GM12872 (cell line): ENCODE results near the gene TUBB2A.

Experiments
- TF ChIP-seq, protein P1 (sequence below): IDR thresholded peaks from 3 replicates; pipeline ENCODE4 v1.5.1; 2011; ENCODE audit warnings: low read depth, mild to moderate bottlenecking, low read length, moderate library complexity; ENCODE audit not compliant: insufficient read depth

TUBB2A gene

DNA sequence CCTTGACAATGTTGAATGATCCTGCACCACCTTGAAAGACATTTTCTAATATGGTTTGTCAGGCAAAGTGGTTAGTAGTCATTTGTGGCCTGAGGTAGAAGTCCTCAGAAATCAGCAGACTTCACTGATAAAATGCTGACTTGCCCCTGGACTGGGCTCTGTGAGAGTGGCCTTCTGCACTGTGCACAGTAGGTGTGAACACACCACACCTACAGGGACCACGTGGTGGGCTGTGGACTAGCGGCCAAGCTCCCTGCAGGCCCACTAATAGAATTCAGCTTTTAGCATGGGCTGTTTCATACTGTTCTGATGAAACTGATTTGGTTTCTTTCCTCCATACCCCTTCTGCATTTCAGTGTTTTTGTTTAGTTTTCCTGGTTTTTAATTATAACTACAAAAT lies 31.5 kb downstream of the TUBB2A start:
- TF ChIP-seq, protein P1, sequence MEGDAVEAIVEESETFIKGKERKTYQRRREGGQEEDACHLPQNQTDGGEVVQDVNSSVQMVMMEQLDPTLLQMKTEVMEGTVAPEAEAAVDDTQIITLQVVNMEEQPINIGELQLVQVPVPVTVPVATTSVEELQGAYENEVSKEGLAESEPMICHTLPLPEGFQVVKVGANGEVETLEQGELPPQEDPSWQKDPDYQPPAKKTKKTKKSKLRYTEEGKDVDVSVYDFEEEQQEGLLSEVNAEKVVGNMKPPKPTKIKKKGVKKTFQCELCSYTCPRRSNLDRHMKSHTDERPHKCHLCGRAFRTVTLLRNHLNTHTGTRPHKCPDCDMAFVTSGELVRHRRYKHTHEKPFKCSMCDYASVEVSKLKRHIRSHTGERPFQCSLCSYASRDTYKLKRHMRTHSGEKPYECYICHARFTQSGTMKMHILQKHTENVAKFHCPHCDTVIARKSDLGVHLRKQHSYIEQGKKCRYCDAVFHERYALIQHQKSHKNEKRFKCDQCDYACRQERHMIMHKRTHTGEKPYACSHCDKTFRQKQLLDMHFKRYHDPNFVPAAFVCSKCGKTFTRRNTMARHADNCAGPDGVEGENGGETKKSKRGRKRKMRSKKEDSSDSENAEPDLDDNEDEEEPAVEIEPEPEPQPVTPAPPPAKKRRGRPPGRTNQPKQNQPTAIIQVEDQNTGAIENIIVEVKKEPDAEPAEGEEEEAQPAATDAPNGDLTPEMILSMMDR = no peak

DNA sequence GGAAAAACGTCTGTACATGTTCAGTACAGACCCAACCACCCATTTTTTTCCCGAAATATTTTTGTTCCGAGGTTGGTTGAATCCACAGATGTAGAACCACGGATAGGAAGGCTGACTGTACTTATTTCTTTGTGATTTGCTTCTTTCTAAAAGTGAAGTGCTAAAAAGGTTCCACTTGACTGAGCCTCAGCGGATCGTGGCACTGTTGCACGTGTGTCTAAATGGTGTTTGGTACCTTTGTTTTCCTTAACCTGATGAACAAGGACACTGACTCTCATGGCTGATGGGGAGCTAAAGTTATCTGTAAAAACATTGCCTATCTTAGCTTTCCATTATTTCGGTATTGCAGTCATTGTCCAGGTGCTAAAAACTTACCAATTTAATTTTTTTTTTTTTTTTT lies 32.7 kb downstream of the TUBB2A start:
- TF ChIP-seq, protein P1 = no peak

DNA sequence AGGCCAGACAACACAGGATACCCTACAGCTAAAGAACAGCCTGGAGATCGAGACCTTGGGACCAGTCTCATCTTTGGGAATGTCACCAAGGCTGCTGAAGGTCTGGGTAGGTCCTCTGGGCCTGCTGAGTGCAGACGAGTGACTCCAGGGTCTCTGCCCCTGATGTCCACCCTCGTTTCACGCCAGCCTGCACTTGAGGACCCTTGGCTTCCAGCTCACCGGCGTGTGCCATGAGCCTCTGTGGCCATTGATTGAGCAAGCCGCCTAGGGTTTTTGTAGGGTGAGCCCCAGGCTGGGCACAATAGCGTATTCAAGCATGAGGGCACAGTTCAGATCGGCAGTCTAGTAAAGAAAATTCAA lies 34.5 kb downstream of the TUBB2A start:
- TF ChIP-seq, protein P1 = no peak

DNA sequence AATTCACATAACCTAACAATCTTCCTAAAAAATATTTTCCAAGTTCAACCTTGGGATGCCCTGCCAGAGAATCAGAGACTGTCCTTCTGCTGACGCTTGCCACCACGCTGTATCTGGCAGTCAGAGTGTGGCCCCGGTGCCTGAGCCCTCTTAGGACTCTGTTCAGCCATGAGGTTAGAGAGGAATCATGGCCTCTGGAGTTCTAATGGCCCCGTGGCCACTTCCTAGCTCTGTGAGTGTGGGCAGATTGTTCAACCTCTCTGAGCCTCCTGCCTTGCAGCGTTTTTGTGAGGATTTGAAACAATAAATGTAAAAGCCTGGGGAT lies 36.6 kb downstream of the TUBB2A start:
- TF ChIP-seq, protein P1 = no peak

DNA sequence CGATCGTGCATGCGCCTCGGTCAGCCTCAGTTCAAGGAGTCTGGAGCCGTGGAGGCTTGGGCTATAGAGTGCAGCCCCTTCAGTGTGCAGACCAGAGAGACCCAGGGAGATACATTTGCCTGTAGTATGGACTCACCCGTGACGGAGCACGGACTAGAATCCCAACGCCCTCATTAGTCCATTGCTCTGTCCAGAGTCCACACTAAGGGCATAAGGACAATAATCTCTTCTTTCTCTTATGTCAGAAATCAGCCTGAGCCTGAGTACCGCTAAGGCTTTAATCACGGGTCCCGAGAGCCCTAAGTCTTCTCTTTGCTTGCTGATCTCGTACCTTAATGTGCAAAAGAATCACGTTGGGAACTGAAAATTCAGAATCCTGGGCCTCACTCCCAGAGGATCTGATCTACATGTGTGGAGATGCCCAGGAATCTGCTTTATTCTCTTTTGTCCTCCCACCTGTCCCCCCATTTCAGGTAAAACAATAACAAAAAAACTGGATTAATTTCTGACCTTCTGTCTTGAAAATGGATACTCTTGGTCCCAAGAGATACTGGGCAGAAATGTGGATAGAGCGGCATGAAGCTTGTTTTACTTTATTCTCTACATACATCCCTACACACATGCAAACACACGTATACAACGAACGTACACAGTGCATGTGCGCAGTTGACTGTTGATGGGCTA lies 38.2 kb downstream of the TUBB2A start:
- TF ChIP-seq, protein P1 = no peak

DNA sequence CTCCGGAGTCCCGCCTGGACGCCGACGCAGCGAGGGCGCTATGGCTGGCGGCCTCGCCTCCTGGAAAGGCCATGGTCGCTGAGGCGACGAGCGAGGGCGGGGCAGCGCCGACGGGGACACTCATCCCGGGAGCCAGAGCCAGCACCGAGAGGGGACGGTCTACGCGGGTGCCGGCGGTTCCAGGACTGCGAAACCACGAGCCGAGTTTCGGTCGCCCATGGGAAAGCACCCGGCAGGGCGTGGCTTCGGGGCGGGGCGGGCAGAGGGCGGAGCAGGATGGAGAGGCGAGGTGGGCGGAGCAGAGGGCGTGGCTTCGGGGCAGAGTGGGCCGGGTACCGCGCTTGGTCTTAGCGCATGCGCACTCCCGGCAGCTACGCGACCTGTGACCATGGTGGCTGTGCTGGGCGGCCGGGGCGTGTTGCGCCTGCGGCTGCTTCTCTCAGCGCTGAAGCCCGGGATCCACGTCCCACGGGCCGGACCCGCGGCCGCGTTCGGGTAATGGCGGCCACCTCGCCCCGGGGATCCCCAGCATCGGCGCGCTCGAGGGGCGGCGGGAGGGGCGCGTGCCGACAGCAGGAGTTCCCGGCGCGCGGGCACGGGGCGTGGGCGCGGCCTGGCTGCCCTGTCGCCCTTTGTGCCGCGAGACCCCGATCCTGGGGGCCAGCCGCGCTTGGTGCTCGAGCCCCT lies 38.8 kb downstream of the TUBB2A start, which contains the start of gene BPHL:
Gene BPHL (plus strand): TSS at position 359 of the 687 bp plus-strand sequence. CDS start 30 bp downstream, at position 389.
- TF ChIP-seq, protein P1 = no peak

DNA sequence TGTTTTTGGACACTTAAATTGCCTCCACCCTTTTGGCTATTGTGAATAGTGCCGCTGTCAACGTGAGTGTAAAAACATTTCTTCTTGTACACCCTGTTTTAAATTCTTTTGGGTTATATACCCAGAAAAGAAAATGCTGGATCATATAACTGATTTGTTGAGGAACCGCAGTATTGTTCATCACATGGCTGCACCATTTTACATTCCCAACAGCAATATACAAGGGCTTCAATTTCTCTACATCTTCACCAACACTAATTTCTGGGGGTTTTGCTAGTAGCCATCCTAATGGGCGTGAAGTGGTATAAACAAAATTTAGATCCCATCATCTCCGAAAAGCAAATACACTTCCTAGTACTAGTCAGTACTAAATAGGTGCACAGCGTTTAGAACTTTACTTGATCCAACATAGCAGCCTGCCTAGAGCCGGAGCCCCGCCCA lies 39.4 kb downstream of the TUBB2A start:
- TF ChIP-seq, protein P1 = no peak
